Activated T-helper 1 cell treated with anti-CD3 and anti-CD28 coated beads, Interleukin-2, amount 50 U/mL, for 16 hours (primary cell): ENCODE data around the gene PARVA.

ENCODE experiments used
- DNase-seq, 2 donors: peaks; one replicate each; pipeline ENCODE4 v3.0.0-alpha.2; 2020; ENCODE audit warnings: low read depth in 1 of 2, low spot score in 1 of 2

PARVA gene

DNA sequence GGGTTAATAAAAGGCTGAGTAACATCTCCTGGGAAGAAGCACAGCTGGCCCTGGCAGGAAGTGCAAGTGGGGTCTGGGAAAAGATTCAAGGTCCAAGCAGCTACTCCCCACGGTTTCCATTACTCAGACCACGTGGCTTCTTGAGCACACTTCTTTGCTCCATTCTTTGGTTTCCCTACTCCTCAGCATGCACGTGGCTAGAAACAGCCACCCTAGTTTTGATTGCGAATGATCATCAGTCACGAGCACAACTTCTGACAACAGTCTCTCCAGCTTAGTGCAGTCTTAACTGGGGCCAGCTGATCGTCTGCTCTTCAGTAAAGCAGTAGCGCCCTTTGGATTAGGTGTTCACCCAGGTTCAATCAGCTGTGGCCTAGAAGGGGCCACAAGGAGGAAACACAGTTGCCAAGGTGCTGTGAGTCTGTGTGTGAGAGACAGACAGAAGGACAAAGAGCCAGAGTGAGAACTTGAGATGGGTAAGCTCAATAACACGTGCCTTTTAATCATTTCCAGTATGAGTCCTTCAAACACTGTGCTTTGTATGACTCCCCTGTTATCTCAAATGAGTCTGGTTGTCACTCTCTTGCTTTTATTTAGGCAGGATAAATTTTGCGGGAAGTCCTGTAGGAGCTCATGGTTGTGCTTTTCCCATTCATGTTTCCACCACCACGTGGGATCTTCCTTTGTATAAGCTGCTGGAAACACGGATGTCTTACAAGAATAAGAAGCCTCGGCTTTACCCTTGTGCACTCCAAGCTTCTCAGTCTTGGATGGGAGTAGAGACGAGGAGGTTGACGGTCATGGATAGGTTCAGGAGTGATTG, 901 bp upstream of the PARVA start:
- DNase-seq, result no peak

DNA sequence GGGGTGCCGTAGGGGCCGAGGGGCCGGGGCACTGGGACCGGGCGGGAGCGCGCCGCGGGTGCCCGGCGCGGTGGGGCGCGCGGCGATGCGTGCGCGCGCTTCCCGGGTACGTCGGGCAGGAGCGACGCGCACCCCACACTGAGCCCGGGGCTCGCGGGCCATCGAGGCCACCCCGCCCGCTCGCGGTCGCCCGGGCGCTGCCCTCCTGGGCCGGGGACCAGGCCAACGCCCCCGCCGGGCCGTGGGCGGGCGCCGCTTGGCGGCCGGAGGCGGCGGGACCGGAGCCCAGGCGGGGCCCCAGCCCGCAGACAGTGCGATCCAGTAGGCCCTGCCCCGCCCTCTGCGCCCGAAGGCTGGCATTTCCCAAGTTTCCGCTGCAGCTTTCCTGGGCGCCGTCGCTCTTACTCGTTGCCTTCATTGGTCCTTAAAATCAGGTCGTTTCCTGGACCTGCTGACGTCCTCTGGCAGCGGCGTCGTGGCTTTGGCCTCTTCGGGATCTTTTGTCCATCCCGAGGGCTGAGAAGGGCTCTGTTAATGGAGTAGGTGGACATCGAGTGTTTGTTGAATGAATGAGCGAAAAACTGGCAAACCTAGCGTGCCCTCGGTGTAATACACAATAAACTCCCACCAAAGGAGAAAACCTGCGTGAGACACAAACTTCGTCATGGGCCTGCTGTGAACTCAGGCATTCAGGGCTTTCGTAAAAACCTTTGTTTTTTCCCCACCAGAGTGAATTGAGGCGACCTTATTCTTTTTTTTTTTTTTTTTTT, 638 bp downstream of the PARVA start:
- no peak for DNase-seq

DNA sequence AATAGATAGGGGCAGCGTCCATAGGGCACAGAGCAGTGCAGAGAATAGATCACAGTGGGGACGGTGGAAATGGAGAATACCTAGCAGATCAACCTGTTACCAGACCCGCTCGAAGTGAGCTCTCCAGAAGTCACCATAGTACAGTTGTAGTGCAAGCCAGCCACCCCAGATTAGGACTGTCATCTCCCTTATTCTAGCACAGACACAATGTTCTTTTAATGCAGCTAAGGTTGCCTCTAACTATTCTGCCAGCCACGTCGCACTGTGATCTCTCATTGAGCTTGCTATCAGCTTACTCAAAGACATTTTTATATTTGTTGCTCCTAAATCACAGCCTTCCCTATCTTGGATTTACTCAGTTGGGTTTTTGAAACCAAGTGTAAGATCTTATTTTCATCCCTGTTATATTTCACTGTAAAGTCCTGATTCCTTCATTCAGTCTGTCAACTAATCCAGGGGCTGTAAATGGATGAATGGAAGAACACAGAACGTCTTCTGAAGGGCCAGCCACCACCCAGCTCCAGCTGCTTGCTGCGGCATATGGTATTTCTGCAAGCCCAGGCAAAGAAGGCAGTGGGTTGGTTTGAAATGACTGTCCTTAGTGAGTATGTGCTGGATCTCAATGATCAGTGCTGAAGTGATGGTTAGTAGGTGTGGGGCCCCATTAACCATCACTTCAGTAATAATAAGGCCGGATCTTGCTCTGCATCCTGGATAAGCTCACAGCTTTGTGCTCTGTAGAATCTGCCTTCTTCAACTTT, 3.4 kb downstream of the PARVA start:
- DNase-seq, result no peak

DNA sequence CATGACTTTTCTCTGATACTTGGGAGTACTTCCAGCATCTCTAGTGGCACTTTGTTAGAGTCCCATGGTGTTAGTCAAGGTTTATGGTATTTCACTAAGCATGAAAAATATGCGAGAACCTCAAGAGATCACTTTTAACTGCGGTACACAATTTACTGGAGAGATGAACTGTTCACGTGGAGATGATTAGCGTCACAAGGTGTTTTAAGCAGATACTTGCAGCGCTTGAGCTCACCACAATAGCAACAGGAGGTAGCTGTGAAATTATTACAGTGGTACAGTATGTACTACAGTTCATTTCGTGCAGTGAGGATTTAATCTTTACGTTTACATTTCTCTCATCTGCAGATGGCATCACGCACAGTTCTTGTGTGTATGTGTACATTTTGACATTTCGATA, 4.5 kb downstream of the PARVA start:
- DNase-seq, result no peak

DNA sequence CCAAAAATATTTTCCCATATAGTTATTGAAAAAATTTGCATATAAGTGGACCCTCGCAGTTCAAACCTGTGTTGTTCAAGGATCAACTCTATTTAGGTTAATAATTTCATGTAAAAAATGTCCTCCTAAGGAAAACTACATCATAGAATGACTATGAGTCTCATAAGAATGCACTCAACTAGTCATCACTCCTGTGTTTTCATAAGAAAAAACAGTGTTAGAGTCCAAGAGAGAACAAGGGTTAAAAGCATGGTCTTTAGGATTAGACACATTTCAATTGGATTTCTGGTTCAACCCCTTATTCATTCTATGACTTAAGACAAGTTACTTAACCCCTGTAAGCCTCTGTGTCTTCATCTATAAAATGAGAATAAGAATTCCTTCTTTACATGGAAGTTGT, 5.1 kb downstream of the PARVA start:
- no peak for DNase-seq

DNA sequence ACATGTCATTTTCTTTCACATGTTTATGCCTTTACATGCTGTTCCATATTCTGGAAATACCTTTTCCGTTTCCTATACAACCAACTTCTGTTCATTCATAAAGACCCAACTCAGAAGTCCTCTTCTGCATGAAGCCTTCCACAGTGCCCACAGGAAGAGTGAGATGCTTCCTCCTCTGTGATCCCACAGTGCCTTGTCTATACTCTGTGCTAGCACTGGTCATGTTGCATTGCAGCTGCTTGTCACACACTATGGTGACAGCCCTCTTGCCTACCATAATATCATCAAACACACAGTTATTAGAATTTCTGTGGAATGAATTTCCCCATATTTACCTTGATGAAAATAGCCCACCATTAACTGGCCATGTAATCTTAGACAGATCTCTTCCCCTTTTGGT, 8.9 kb downstream of the PARVA start:
- no peak for DNase-seq

DNA sequence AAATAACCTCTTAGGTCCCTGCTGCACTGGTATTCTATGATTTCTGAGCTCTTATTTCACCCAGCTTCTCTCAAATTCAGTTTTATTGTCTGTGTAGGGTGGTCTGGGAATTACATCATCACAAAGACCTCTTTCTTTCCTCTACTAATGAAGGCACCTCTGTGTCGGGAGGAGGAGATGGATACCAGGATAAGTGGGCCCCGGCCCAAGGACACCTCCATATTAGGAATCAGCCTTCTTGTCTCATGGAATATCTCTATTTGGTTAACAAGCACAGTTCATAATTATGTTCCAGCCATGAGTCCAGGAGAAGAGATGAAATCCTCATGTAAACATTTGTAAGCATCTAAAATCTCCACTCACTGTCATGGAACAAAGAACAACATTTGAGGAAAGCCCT, 9.4 kb downstream of the PARVA start:
- DNase-seq, result no peak

DNA sequence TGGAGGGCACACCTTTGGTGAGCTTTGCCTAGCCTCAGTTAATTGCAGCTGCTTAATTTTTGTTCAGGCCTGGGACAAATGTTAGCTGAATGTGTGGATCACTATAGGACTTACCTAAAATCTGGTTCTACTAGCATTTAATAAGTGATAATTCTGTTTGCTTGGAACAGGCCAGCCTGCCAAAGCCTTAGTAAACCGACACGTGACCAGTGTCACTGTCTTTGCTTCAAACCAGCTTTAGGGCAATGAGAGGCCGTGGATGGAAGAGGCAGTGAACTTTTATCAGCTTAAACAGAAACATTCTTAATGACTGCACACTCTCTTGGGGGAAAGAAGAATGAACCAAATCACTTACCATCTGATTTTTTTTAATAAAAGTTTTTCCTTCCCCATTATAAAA, 10.8 kb downstream of the PARVA start:
- DNase-seq, result no peak

DNA sequence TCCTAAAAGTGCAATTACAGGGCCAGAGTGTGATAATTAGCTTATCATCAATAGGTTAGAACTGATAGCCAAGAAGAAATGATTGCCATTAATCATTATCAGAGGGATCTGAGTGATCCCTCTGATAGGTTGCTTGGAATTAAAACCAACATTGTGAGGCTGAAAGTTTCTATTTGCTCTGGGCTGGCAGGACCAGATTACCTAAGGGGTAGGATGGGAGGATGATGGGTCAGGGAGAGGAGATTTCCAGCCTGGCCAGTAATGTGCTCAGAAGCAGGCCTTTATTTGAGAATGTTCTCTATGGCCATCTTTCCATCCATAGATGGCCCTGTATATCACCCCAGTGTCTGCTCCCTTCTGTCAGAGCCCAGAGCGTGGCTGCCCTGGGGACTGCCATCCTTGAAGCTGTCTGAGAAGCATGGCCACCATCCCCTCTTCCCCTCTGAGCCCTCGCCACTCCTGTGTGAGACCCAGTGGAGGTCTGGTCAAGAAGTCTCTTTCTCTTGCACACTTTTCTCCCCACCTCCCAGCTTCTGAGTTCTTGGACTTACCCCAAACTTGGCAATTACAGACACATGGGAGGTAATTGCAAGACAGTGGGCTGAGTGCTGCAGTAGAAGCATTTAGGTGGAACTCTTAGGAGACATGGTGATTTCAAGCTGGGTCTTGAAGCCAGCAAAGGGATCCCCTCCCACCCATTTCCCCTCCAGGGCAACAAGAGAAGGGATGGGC, 11.7 kb downstream of the PARVA start:
- DNase-seq, result no peak

DNA sequence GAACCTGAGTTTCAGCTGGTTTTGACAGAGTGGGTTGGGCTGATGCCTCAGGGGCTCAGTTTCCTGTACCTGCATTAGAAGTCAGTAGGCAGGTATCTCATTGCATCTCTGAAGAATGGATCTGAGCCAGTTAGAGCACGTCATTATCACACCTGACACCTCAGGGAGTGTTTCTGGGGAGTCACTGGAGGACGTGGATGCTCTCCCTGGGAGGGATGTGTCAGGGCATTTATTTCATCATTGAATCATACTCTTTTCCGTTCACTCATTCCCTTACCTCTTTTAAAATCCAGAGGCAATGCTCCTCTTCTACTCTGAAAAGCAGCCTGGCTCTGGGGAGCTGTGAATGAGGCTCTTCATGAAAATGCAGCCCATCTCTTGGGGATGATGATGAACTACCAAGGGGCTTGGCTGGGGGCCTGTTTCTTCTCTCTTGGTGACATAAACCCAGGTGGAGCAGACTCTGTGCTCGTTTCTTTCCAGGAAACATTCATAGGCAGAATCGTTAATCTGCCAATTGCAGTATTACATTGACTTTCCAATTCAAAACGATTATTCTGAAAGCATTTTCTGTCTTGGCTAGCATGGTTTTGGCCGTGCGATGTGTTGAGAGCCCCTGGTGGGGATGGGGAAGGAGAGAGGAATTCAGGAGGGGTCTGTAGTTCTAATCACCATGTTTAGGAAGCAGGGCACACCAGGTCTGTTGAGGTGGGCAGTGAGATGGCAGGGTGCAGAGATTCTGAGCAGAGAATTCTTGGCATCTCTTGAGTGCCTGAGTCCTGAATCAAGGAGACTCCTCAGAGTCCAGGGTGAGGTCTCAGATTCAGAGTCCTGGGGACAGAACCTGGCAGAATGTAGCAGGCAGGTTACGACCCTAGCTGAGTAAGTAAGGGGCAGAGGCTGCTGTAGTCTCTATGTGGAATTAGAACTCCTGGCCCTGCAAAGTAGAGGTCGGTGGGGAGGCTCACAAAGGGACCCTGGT, 12.6 kb downstream of the PARVA start:
- DNase-seq, result no peak

DNA sequence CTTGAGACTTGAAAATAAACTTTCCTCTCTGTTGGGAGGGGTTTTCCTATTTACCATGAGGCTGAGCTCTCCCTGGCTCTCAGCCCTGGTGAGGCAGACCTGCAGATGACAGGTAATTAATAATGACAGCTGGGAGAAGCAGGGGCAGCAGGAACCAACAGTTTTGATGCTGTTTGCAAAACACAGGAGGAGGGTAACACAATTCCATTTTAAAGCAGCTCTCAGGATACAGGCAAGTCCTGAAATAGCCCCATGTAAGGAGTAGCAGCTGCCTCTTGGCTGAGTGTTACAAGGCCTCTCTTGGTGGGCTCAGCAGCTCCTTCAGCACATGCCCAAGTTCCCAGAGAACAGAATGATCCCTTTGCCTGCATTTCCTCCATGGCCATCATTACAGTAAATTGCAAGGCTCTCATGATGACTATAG, 13.3 kb downstream of the PARVA start:
- DNase-seq, result no peak

DNA sequence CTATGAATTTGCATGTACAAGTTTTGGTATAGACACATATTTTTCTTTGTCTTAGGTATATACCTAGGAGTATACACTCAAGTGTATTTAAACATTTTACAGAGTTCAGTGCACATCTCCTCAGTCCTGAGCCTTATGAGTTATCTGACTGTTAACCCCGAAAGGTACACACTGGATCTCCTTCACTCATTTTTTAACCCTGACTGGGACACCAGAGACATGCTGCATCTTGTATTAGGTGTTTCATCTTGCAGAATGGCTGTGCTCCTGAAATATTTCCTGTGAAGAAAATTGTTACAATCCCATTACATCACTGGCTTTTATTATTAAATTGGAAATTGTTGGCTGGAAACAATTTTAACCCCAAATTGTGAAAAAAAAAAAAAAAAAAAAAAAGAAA, 15.3 kb downstream of the PARVA start:
- DNase-seq, result no peak

DNA sequence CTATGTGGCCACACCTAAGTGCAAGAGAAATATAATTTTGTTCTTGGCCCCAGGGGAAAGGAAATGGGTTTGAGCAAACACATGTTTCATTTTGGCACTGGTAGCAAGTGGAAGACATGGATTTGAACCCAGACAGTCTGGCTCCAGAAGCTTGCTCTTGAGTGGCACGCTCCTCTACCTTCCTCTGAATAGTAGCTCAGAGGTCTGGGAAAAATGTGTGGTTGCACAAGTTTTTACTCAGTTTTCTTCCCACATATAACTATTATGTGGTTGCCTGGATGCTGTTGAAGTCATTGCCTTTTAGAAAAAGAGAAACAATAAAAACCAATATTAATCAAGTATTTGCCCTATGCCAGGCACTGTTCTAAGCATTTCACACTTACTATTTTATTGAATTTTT, 16.3 kb downstream of the PARVA start:
- no peak for DNase-seq

DNA sequence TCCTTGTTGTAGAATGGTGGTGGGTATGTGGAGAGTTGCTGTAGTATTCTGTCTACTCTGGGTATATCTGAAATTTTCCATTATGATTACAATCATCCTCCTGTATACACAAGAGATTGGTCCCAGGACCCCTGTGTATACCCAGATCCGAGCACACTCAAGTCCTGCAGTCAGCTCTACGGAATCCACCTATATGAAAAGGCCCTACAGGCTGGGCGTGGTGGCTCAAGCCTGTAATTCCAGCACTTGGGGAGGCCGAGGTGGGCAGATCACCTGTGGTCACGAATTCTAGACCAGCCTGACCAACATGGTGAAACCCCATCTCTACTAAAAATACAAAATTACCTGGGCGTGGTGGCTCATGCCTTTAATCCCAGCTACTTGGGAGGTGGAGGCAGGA, 17.2 kb downstream of the PARVA start:
- no peak for DNase-seq

DNA sequence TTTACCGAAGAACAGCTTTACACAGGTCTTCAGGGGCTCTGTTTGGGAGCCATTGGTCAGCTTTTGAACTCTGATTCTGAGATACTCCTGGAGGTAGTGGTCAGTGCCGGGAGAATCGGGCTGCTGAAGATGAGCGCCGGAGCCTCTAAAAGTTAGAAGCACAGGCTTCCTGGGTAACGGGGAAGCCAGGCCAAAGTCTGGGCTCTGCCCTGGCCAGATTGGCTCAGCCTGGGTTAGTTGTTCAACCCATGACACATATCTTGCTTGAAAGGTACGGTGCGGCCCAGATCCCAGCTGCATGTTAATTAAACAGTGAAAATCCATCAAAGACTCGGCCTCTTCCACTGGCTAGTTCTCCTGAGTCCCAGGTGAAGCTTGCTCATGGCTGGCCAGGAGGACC, 18.0 kb downstream of the PARVA start:
- DNase-seq, result no peak

DNA sequence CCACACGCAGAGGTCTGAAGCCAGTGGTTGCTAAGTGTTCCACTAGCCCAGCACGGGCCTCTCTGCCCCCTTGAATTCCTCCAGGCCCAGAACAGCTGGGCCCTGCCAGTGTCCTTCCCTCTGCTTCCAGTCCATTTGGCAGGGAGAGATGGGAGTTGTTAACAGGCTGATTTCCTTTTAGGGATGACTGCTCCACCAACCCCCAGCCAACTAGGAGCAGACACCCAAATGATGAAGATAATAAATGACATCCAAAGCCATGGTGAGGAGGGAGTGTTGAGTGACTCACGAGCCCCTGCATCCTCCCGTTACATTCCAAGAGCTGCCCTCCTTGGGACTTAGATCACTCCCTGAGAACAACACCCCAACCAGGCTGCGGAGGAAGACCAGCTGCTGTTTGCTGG, 20.6 kb downstream of the PARVA start:
- no peak for DNase-seq

DNA sequence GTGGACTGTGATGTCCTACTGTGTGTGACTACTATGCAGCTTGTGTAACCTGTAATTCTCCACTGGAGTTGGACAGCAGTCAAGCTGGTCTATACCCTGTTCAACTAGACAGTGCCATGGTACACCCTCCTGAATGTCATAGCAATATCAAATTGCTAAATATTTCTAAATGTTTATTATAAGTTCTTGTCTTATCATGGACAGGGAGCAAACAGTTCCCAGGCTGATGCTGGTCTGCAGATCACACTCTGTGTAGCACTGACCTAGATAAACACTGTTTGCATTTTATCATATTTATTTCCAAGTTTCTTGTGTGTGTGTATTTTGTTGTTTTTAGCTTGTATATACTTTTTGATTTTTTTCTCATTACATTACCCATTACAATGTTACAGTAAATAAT, 22.0 kb downstream of the PARVA start:
- no peak for DNase-seq

DNA sequence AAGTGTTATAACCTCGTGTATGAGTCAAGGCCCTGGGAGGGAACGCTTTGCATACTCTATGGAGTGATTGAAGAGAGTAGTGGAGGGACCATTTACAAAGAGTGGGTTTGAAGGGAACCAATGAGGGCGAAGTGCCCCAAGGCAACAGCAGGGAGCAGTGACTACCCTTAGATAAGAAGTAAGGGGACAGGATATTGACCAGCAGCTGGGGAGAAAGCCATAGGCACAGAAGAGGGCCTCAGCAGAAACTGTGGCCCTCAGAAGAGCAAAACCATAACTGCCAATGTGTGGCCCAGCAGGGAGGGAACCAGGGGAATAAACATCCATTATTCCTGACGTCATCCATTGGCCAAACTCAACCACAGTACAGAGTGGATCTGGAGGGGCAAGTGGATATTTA, 24.7 kb downstream of the PARVA start:
- no peak for DNase-seq

DNA sequence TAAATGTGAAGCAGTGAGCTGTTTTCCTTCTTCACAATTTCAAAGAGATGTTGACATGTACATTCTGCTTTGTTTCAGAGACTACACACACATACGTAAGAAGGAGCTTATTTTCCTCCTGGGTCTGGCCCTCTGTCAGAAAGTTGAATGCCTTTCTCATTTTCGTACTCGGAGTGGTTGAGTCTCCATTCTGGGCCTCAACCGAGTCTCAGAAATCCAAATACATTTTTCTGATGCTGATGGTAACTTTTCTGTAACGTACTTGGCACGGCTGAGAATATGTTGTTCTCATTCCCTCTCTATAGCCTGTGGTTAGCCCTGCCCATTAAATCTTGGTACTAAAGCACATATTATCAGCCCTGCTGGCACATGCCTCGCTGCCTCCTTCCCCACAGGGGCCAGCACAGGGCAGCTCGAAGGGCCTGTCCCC, 25.3 kb downstream of the PARVA start:
- DNase-seq, result no peak
